Panc1 (cell line): ENCODE measurements around the gene LINGO1.

Source experiments
- CTCF ChIP-seq: fragments of 450-650 bp; IDR thresholded peaks from 2 replicates; pipeline ENCODE4 v1.5.1; 2017; ENCODE audit warnings: mild to moderate bottlenecking
- SIN3A ChIP-seq: IDR thresholded peaks from 2 replicates; pipeline ENCODE4 v1.6.1; 2012; ENCODE audit warnings: low read depth, mild to moderate bottlenecking, low read length, moderate library complexity, borderline replicate concordance; ENCODE audit not compliant: insufficient read depth

DNA sequence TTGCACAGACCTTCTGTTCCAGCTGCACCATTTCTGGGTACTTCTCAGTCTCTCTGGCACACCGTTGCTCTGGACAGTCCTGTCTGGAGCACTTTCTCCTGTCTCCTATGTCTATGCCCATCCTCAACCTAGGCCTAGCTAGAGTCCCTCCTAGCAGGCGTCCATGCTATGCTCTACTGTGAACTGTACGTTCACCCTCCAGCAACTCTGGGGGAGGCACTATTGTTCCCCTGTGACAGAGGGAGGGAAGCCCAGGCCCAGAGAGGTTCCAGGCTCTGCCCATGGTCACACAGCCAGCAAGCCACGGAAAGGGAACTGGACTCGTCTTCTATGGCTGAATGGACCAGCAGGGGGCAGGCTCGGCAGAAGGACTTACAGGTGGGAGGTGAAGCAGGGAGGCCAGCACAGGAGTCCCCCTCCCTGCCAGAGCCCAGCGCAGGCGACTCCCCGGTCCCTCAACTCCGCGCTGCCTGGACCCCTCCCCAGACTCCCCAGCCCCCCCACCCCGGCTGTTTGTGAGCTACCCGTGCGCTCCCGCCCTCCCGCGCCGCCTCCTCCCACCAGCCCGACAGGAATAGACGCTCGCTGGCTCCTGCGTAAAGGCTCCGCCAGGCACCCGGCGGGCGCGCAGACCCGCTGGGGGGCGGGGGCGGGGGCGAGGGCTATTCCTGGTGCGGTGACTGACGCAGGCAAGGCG, 1.7 kb upstream of the LINGO1 start:
- no peak for TF ChIP-seq SIN3A
- peak; percentile 72 for TF ChIP-seq CTCF
